GM12872 (cell line): Measurements from ENCODE around the gene CORIN.

Source experiments
- CTCF ChIP-seq: IDR thresholded peaks from 3 replicates; pipeline ENCODE4 v1.5.1; 2011; ENCODE audit warnings: low read depth, mild to moderate bottlenecking, low read length, moderate library complexity; ENCODE audit not compliant: insufficient read depth

CORIN gene

GRCh38 chr4:47719576-47719975 lies 118.3 kb downstream of the CORIN start:
- TF ChIP-seq CTCF = no peak

GRCh38 chr4:47718696-47719095 lies 119.2 kb downstream of the CORIN start:
- no peak for TF ChIP-seq CTCF

GRCh38 chr4:47717188-47717587 lies 120.7 kb downstream of the CORIN start:
- TF ChIP-seq CTCF = no peak

- no peak for TF ChIP-seq CTCF
Measured at GRCh38 chr4:47715716-47716416, 122.0 kb downstream of the CORIN start.

- no peak for TF ChIP-seq CTCF
Measured at GRCh38 chr4:47714269-47714668, 123.6 kb downstream of the CORIN start.

GRCh38 chr4:47713129-47713834 lies 124.6 kb downstream of the CORIN start:
- no peak for TF ChIP-seq CTCF

- no peak for TF ChIP-seq CTCF
Measured at GRCh38 chr4:47711646-47712045, 126.2 kb downstream of the CORIN start.
